ENCODE data around the gene NMD3.
"Not testable (repeated sequence)": the region's sequence is repeated elsewhere in the genome, so short reads cannot be mapped to it uniquely, and the experiment has no call there.

Gene NMD3

GRCh38 chr3:161220850-161221753 lies at the start of gene NMD3:
Gene NMD3 (plus strand): TSS chr3:161221311. CDS start chr3:161222014, 703 bp downstream.
- peak; percentile 78 for DNase-seq

DNA sequence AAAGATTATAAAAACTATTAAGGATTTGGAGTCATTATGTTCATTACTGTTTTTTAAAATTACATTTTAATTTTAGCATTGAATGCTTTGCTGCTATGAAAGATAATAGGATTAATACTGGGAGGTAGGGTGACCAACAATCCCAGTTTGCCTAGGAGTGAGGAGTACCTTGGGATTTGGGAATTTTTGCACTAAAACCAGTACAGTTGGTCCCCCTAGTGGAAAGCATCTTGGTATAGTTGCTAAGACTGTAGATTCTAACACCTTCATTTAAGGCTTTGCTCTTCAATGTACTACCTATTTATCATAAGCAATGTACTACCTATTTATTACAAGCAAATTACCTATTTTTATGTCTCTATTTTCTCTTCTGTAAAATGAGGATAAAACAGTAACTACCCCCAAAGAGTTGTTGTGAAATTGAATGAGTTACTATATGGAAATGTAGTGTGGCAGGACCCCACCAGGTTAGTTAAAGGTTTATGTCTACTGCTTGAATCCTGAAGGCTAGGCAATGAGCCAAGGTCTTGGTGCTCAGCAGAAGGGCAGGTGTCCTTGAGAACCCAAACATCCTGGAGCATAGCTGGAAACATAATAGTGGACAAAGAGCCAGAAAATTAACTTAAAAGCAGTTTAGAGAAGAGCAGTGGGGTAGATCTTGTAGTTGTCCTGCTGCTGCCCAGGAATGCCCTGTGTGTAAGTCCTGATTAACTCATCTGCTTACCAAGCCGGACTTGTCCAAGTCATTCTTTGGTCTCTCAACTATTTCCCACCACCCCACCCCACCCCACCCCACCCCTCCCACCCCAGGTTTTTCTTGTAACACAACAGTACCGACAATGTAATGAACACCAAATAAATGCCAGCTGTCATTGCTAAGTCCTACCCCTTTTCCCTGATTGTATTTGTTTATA lies 49.2 kb upstream of the NMD3 start:
- no peak for DNase-seq

DNA sequence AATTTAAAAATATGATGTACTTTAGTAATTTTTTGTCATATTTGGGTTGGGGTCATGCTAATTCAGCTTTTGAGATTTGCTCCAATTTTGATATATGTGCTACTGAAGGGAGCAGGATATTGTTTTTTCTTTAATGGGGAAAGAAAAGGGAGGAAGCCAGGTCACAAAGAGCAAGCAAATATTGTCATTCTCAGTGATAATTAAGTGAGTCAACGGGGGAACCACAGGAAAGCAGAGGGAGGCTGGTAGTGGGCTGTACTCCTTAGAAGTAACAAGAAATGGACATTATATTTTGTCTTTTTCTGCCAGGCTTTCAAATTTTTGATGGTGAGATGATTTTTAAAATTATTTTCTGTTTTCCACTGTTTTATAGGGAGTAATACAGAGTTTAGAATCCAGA lies 45.6 kb upstream of the NMD3 start:
- DNase-seq = no peak

- DNase-seq = no peak
Measured at GRCh38 chr3:161177991-161178390, 43.1 kb upstream of the NMD3 start.

GRCh38 chr3:161181371-161181770 lies 39.7 kb upstream of the NMD3 start:
- not testable (repeated sequence) for DNase-seq

DNA sequence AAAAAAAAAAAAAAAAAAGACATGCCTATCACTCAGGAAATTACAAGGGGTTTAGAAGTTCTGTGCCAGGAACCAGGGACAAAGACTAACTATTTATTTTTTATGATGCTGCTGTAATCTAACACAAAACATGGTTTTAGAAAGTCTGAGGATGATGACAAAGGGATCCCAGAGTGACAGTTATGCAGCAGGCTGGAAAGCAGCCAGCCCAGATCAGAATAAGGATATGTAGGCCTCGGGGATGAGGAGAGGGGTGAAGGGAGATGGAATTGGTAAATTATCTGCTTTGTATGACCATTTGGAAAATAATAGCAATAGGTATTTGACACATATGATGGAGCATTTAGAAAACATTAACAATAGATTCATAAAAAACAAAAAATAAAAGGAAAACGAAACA lies 34.1 kb upstream of the NMD3 start:
- DNase-seq = no peak

GRCh38 chr3:161197855-161198850 lies 23.0 kb upstream of the NMD3 start:
- DNase-seq = no peak

GRCh38 chr3:161199926-161200325 lies 21.2 kb upstream of the NMD3 start:
- DNase-seq = no peak

- DNase-seq = no peak
Measured at GRCh38 chr3:161203485-161204098, 17.5 kb upstream of the NMD3 start.

DNA sequence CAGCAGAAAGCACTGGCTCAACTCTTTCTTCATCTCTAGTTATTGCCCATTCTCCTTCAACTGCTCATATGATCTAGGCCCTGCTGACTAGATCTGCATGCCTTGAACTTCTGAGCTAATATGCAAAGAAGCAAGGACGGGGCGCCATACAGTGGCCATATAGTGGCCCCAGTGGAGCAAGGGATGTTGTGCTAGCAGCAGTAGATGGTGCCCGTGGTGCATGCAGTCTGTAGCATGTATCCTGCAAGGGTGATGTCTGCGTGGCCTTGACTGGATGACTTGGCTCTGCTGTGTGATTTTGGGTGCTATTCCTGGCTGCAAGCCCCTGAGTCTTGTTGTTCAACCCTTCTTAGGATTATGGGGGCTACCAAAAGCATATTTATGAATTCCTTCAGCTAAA lies 12.2 kb upstream of the NMD3 start:
- no peak for DNase-seq

DNA sequence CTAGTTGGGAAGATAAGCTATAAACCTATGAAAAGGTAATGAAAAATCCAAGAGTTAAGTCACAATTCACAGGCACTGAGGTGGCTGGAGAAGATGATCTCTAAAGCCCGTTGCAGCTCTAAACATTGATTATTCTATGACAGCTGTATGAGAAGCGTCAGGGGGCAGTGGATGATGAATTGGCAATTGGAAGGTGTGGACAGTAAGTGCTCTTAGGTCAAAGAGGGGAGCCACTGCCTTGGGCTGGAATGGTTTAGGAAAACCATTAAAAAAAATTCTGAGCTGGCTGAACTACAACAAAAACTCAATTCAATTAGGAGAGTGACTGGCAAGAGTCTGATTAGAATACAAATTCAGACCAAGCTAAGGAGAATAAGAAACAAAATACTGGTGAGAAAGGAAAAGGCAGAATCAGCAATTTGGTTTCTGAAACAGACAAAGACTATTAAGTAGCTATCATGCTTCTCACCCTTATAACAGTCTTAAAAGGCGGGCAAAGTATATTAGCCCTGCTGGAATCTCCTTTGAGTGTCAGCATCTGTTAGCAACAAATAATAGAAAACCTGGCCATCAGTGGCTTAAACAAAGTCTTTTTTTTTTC lies 8.8 kb upstream of the NMD3 start:
- no peak for DNase-seq

GRCh38 chr3:161212906-161213305 lies 8.2 kb upstream of the NMD3 start:
- DNase-seq = no peak

DNA sequence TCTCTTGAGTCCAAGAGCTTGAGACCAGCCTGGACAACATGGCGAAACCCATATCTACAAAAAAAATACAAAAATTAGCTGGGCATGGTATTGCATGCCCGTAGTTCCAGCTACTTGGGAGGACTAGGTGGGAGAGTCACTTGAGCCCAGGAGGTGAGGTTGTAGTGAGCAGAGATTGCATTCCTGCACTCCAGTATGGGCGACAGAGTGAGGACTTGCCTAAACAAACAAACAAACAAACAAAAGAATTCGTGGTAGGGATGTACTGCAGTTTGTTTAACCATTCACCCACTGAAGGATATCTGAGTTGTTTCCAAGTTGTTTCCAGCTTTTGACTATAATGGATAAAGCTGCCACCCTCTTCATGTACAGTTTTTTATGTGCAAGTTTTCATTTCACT lies 7.5 kb upstream of the NMD3 start:
- no peak for DNase-seq

GRCh38 chr3:161215185-161215584 lies 5.9 kb upstream of the NMD3 start:
- no peak for DNase-seq

GRCh38 chr3:161217496-161217895 lies 3.6 kb upstream of the NMD3 start:
- DNase-seq = no peak

DNA sequence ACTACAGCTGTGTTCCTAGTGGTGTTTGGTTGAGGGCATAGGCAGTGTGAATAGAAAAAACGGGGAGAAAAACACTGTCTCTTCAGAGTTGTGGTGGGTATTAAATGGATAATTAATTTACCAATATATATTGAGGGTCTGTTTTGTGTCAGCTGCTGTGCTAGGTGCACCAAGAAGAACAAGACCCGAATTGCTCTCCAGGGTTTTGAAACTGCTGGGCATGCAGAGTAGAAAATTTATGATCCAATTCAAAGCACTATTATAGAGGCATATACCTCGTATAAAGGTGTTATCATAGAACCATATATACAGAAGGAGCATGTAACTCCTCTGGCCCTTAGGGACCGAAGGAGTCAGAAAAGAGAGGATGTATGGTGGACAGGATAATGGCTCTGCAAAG lies 1.6 kb upstream of the NMD3 start:
- DNase-seq = no peak

GRCh38 chr3:161221806-161222600 lies 892 bp downstream of the NMD3 start:
- no peak for DNase-seq

DNA sequence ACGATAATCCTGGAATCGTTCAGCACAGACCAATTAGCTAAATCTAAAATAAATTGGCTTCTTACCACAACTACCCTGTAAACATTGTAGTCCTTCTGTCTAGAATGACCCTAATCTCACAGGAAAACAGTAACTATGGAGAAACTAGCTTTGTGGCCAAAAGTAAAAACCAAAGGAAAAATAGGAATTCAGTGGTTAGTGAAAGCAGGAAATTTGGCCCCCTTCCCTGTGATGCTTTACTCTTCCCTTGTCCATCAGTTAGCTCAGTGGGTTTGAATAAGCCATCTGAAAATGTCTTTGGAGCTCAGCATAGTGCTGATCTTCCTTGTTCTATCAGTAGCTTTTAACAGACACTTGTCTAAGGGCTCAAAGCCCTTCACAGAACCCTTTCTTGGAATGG lies 1.6 kb downstream of the NMD3 start:
- DNase-seq = no peak

DNA sequence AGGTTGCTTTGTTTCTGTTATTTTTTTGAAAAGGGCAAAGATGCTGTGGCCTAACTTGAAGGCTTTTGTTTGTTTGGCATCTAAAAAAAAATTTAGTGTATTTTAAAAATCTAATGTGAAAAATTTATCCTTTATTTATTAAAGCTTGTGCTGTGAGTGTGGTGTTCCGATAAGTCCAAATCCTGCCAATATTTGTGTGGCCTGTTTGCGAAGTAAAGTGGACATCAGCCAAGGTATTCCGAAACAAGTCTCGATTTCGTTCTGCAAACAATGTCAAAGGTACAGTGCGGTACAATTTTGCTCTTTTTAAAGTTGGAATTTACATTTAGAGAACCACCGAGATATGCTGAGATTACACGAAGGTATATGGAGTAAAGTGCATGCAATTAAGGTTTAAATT lies 3.7 kb downstream of the NMD3 start:
- DNase-seq = no peak

- DNase-seq = no peak
Measured at GRCh38 chr3:161230621-161231171, 9.6 kb downstream of the NMD3 start.

Measured in GF-D8 (cell line).